ENCODE results near the gene MRTFB. TPM values are rescaled to one million over a fixed set of nuclear protein-coding genes. Genes with fewer than 3 reads are reported as not detected.

Gene MRTFB
- total and polyA plus RNA-seq, 12 donors: 4.1 to 41.8 (median 32.5) TPM

GRCh38 chr16:14172200-14172809 lies 101.2 kb downstream of the MRTFB start:
- Histone ChIP-seq H3K4me1 (peaks cover 0 to 4% (median 0%) of the 10 kb centered on the region in 9 donors), H3K27me3 (no peaks in the 10 kb centered on the region), H3K36me3 (no peaks in the 10 kb centered on the region), H3K4me3 (no peak overlapping the region), H3K27ac (no peak overlapping the region), H3K9me3 (peaks cover 0 to 14% (median 0%) of the 10 kb centered on the region in 11 donors)
- DNase-seq: no peak
- no peak for ATAC-seq
- intact Hi-C loops (cut with DNase I): no loop called here
- no peak for TF ChIP-seq CTCF (IDR thresholded peaks at IDR 0.05)
- WGBS, 2 donors: 97 to 98% methylated on average over 3 of the region's 3 CpGs

- no peaks in the 10 kb centered on the region for H3K27me3 ChIP-seq
- no peak overlapping the region for H3K4me3 ChIP-seq
- peaks cover 0 to 14% (median 0%) of the 10 kb centered on the region in 11 donors for H3K9me3 ChIP-seq
- no peaks in the 10 kb centered on the region for H3K36me3 ChIP-seq
- intact Hi-C loops (cut with DNase I): no loop called here
- no peak overlapping the region for H3K27ac ChIP-seq
- no peak for TF ChIP-seq CTCF (IDR thresholded peaks at IDR 0.05)
- no peak for ATAC-seq
- no peak for DNase-seq
- peaks cover 0 to 4% (median 0%) of the 10 kb centered on the region in 9 donors for H3K4me1 ChIP-seq
- WGBS, 2 donors: 94 to 97% methylated on average over 3 of the region's 3 CpGs
These were observed 104.0 kb downstream of the MRTFB start for GRCh38 chr16:14175086-14175485.

GRCh38 chr16:14177704-14178103 lies 106.6 kb downstream of the MRTFB start:
- DNase-seq: no peak
- Histone ChIP-seq H3K4me3 (no peak overlapping the region), H3K27ac (no peak overlapping the region), H3K4me1 (peaks cover 0 to 24% (median 17%) of the 10 kb centered on the region in 9 donors), H3K36me3 (no peaks in the 10 kb centered on the region), H3K9me3 (peaks cover 0 to 8% (median 0%) of the 10 kb centered on the region in 11 donors), H3K27me3 (no peaks in the 10 kb centered on the region)
- intact Hi-C loops (cut with DNase I): no loop called here
- ATAC-seq: no peak
- TF ChIP-seq CTCF (IDR thresholded peaks at IDR 0.05): no peak
- 95 to 98% methylated on average over 4 of the region's 4 CpGs for WGBS, 2 donors

- TF ChIP-seq CTCF (IDR thresholded peaks at IDR 0.05): no peak
- intact Hi-C loops (cut with DNase I): no loop called here
- no peak overlapping the region for H3K27ac ChIP-seq
- no peaks in the 10 kb centered on the region for H3K36me3 ChIP-seq
- H3K4me1 ChIP-seq: peaks cover 0 to 36% (median 25%) of the 10 kb centered on the region in 9 donors
- DNase-seq (no peak), ATAC-seq (no peak)
- no peaks in the 10 kb centered on the region for H3K27me3 ChIP-seq
- H3K4me3 ChIP-seq: no peak overlapping the region
- 97 to 100% methylated on average over 1 of the region's 1 CpG for WGBS, 2 donors
- no peaks in the 10 kb centered on the region for H3K9me3 ChIP-seq
These were observed 108.0 kb downstream of the MRTFB start for GRCh38 chr16:14179116-14179515.
